SK-N-SH (cell line): ENCODE results near the gene ACBD6. TPM values are rescaled to one million over a fixed set of nuclear protein-coding genes. Genes with fewer than 3 reads are reported as not detected.

Source experiments
- CTCF ChIA-PET: fragments of 300-600, 350-600 bp; formaldehyde crosslinking; extraction: SDS; loops from one replicate; lab custom pipeline; 2021; lab: Yijun Ruan, JAX
- POLR2A ChIA-PET: fragments of 350-600 bp; sonication (Branson Sonifier 250); formaldehyde crosslinking; extraction: SDS; loops from one replicate; lab custom pipeline; 2020; ENCODE audit warnings: antibody characterized with exemption, inconsistent platforms; lab: Yijun Ruan, JAX
- DNase-seq: peaks from one replicate; pipeline ENCODE4 v3.0.0; 2012
- H2AFZ ChIP-seq: fragments of 200-600 bp; sonication (generic); 2 replicates; pipeline ENCODE4 v1.8.1; 2016; ENCODE audit warnings: antibody characterized with exemption, mild to moderate bottlenecking, low read depth
- H3F3A ChIP-seq: fragments of 200-600 bp; sonication (generic); replicated peaks from 2 replicates; pipeline ENCODE3; 2016; ENCODE audit warnings: antibody characterized with exemption, mild to moderate bottlenecking; ENCODE audit not compliant: insufficient read depth
- H3K27ac ChIP-seq, 2 experiments: fragments of 200-500 bp in 1 of 2; fragments of 200-600 bp in 1 of 2; sonication (Bioruptor generic) in 1 of 2; sonication (generic), shearing (Covaris generic) in 1 of 2; 2 replicates each; pipeline versions ENCODE4 v1.5.1 to v1.6.1; 2014 to 2016; ENCODE audit warnings: low read depth in 2 of 2, inconsistent platforms in 1 of 2, low read length in 1 of 2, mild to moderate bottlenecking in 1 of 2, mixed read lengths in 1 of 2
- H3K27me3 ChIP-seq: fragments of 200-600 bp; sonication (generic), shearing (Covaris generic); 2 replicates; pipeline ENCODE4 v1.6.1; 2016; ENCODE audit warnings: mixed run types; ENCODE audit not compliant: insufficient read depth
- H3K36me3 ChIP-seq, 2 experiments: fragments of 200-500 bp in 1 of 2; fragments of 200-600 bp in 1 of 2; sonication (Bioruptor generic) in 1 of 2; sonication (generic) in 1 of 2; replicated peaks in 1 of 2; 2 replicates each; pipeline versions ENCODE3 to v1.5.1; 2014 to 2016; ENCODE audit warnings: low read length in 1 of 2, mild to moderate bottlenecking in 1 of 2; ENCODE audit not compliant: insufficient read depth in 2 of 2, control insufficient read depth in 1 of 2
- H3K4me1 ChIP-seq, 2 experiments: fragments of 200-500 bp in 1 of 2; fragments of 200-600 bp in 1 of 2; sonication (Bioruptor generic) in 1 of 2; sonication (generic), shearing (Covaris generic) in 1 of 2; 2 replicates each; pipeline versions ENCODE4 v1.5.1 to v1.6.1; 2014 to 2016; ENCODE audit warnings: low read depth in 1 of 2, low read length in 1 of 2, mixed run types in 1 of 2; ENCODE audit not compliant: insufficient read depth in 2 of 2, control insufficient read depth in 1 of 2
- H3K4me2 ChIP-seq: fragments of 200-600 bp; sonication (generic), shearing (Covaris generic); 2 replicates; pipeline ENCODE4 v1.6.1; 2017; ENCODE audit warnings: mixed run types
- H3K4me3 ChIP-seq, 2 experiments: fragments of 200-500 bp in 1 of 2; fragments of 200-600 bp in 1 of 2; sonication (Bioruptor generic) in 1 of 2; sonication (generic), shearing (Covaris generic) in 1 of 2; 2 replicates each; pipeline versions ENCODE4 v1.5.1 to v1.8.1; 2014 to 2016; ENCODE audit warnings: low read depth in 2 of 2, inconsistent platforms in 1 of 2, low read length in 1 of 2, mild to moderate bottlenecking in 1 of 2, mixed read lengths in 1 of 2, moderate library complexity in 1 of 2
- H3K79me2 ChIP-seq: fragments of 200-600 bp; sonication (generic); 2 replicates; pipeline ENCODE4 v1.8.1; 2017; ENCODE audit warnings: mild to moderate bottlenecking; ENCODE audit not compliant: insufficient read depth
- H3K9ac ChIP-seq: fragments of 200-600 bp; sonication (generic); 2 replicates; pipeline ENCODE4 v1.6.1; 2017; ENCODE audit warnings: mixed run types
- H3K9me2 ChIP-seq: fragments of 200-600 bp; sonication (generic); 2 replicates; pipeline ENCODE4 v1.6.1; 2017; ENCODE audit warnings: mixed run types
- H3K9me3 ChIP-seq: fragments of 200-600 bp; sonication (generic); 2 replicates; pipeline ENCODE4 v1.6.1; 2017; ENCODE audit warnings: mixed run types, mild to moderate bottlenecking, moderate library complexity
- H4K20me1 ChIP-seq: fragments of 200-600 bp; sonication (generic); 2 replicates; pipeline ENCODE4 v1.6.1; 2017; ENCODE audit warnings: mild to moderate bottlenecking, mixed run types; ENCODE audit not compliant: insufficient read depth
- CHD2 ChIP-seq: fragments of 150-350 bp; IDR thresholded peaks from 2 replicates; pipeline ENCODE4 v1.6.1; 2018; ENCODE audit warnings: low read length; ENCODE audit not compliant: partially characterized antibody
- CTCF ChIP-seq: fragments of 200-600 bp; sonication (generic); IDR thresholded peaks from 2 replicates; pipeline ENCODE4 v1.6.1; 2017; ENCODE audit warnings: antibody characterized with exemption, mild to moderate bottlenecking, moderate library complexity
- ELF1 ChIP-seq: IDR thresholded peaks from 2 replicates; pipeline ENCODE4 v1.4.0; 2012
- EZH2phosphoT487 ChIP-seq: fragments of 200-600 bp; sonication (generic); IDR thresholded peaks from 2 replicates; pipeline ENCODE4 v1.6.1; 2017; ENCODE audit warnings: low read depth, mixed run types, mild to moderate bottlenecking, antibody characterized with exemption, moderate library complexity, borderline replicate concordance
- FOSL2 ChIP-seq: IDR thresholded peaks from 2 replicates; pipeline ENCODE4 v1.4.0; 2012; ENCODE audit warnings: low read depth, mild to moderate bottlenecking, moderate library complexity, borderline replicate concordance
- FOXJ3 ChIP-seq: sonication (generic); formaldehyde crosslinking; IDR thresholded peaks from 2 replicates; pipeline ENCODE4 v1.5.1; 2020; ENCODE audit warnings: mild to moderate bottlenecking, missing genetic modification reagents
- GABPA ChIP-seq: IDR thresholded peaks from 2 replicates; pipeline ENCODE4 v1.4.0; 2012; ENCODE audit warnings: low read depth, mild to moderate bottlenecking
- GATA2 ChIP-seq: sonication (generic); formaldehyde crosslinking; IDR thresholded peaks from 2 replicates; pipeline ENCODE4 v1.5.0; 2020; ENCODE audit warnings: mild to moderate bottlenecking, missing genetic modification reagents
- JUND ChIP-seq: IDR thresholded peaks from 2 replicates; pipeline ENCODE4 v1.4.0; 2012
- MEF2A ChIP-seq: IDR thresholded peaks from 2 replicates; pipeline ENCODE4 v1.4.0; 2012; ENCODE audit warnings: low read depth, borderline replicate concordance
- NFIC ChIP-seq: IDR thresholded peaks from 2 replicates; pipeline ENCODE4 v1.4.0; 2012; ENCODE audit warnings: borderline replicate concordance
- NRF1 ChIP-seq: IDR thresholded peaks from 2 replicates; pipeline ENCODE4 v1.6.1; 2012; ENCODE audit warnings: low read depth, mild to moderate bottlenecking, low read length
- RAD21 ChIP-seq: IDR thresholded peaks from 2 replicates; pipeline ENCODE4 v1.6.1; 2012; ENCODE audit warnings: mild to moderate bottlenecking, low read length
- RFX5 ChIP-seq: IDR thresholded peaks from 2 replicates; pipeline ENCODE4 v1.6.1; 2012; ENCODE audit warnings: mild to moderate bottlenecking, improper control_type of control experiment, low read length
- RXRA ChIP-seq: IDR thresholded peaks from 2 replicates; pipeline ENCODE4 v1.4.0; 2012; ENCODE audit warnings: low read depth, mild to moderate bottlenecking, borderline replicate concordance
- SIN3A ChIP-seq: IDR thresholded peaks from 2 replicates; pipeline ENCODE4 v1.6.1; 2012; ENCODE audit warnings: low read depth, mild to moderate bottlenecking, low read length, moderate library complexity, borderline replicate concordance
- TAF1 ChIP-seq: IDR thresholded peaks from 2 replicates; pipeline ENCODE4 v1.6.1; 2012; ENCODE audit warnings: low read depth, mild to moderate bottlenecking, low read length, moderate library complexity, borderline replicate concordance
- TEAD4 ChIP-seq: IDR thresholded peaks from 2 replicates; pipeline ENCODE4 v1.4.0; 2012; ENCODE audit warnings: mild to moderate bottlenecking, borderline replicate concordance; ENCODE audit not compliant: insufficient read depth
- USF1 ChIP-seq: IDR thresholded peaks from 2 replicates; pipeline ENCODE4 v1.4.0; 2012; ENCODE audit warnings: low read depth, borderline replicate concordance
- USF2 ChIP-seq: fragments of 150-350 bp; IDR thresholded peaks from 2 replicates; pipeline ENCODE4 v1.6.1; 2017; ENCODE audit warnings: antibody characterized with exemption, low read length, low read depth, borderline replicate concordance
- ZBTB33 ChIP-seq: IDR thresholded peaks from 2 replicates; pipeline ENCODE4 v1.4.0; 2012; ENCODE audit warnings: low read depth, borderline replicate concordance
- WGBS: methylation state at CpG from one replicate; pipeline ENCODE4 v1.1.6; 2017; ENCODE audit warnings: low lambda C conversion rate; 5-methylcytosine and 5-hydroxymethylcytosine counted together
- polyA plus RNA-seq, 3 experiments: library from polyadenylated mRNA; depleted of rRNA; stranded (reverse); fragments of >200 nt; gene quantifications; 2 replicates each; pipeline ENCODE4 v1.2.3, GENCODE V29; 2012

The ACBD6 gene
- polyA plus RNA-seq, 1 of the 3 experiments (the other 2 are of a cell fraction) = 60.9 TPM

GRCh38 chr1:180431683-180432082 is 70.7 kb downstream of the ACBD6 start:
- H4K20me1 ChIP-seq = no peaks in the 10 kb centered on the region; the same call in 1 of the 2 replicates
- H3K4me3 ChIP-seq = no peak overlapping the region
- no peak for DNase-seq
- peaks cover 40% of the 10 kb centered on the region for H3K79me2 ChIP-seq
- ChIA-PET POLR2A (no interaction called here), CTCF (interaction anchor here (1.0 kb wide), 1 partner anchor 46 kb away, joined by 4 read pairs; no protein-coding TSS in a partner anchor)
- no peak overlapping the region for H3K9ac ChIP-seq
- no peak overlapping the region for H2AFZ ChIP-seq
- H3K27ac ChIP-seq = no peak overlapping the region
- no peaks in the 10 kb centered on the region; a peak in 1 of 4 replicates for H3K4me1 ChIP-seq
- H3K4me2 ChIP-seq = no peak overlapping the region
- H3K9me2 ChIP-seq = no peaks in the 10 kb centered on the region
- no peaks in the 10 kb centered on the region for H3K9me3 ChIP-seq
- H3K27me3 ChIP-seq = no peaks in the 10 kb centered on the region
- peaks cover 8 to 13% of the 10 kb centered on the region in 2 experiments for H3K36me3 ChIP-seq
- no peaks in the 10 kb centered on the region for H3F3A ChIP-seq
- no peak for TF ChIP-seq GABPA
- TF ChIP-seq MEF2A = no peak
- no peak for TF ChIP-seq RAD21
- TF ChIP-seq USF2 = no peak
- no peak for TF ChIP-seq TAF1
- TF ChIP-seq GATA2 (CRISPR knock-in tag) = no peak
- no peak for TF ChIP-seq RXRA
- no peak for TF ChIP-seq FOXJ3 (CRISPR knock-in tag)
- TF ChIP-seq NRF1 = no peak
- no peak for TF ChIP-seq SIN3A
- TF ChIP-seq FOSL2 = no peak
- TF ChIP-seq JUND = no peak
- TF ChIP-seq TEAD4 = no peak
- TF ChIP-seq ELF1 = no peak
- 93% methylated on average over 6 of the region's 6 CpGs for whole genome bisulfite sequencing

- 96% methylated on average over 4 of the region's 4 CpGs for WGBS
- POLR2A ChIA-PET = no interaction called here
- CTCF ChIA-PET = interaction anchor here (0.7 to 1.1 kb wide), 4 partner anchors 13 to 80 kb away, joined by 3 read pairs; no protein-coding TSS in a partner anchor
- TF ChIP-seq CHD2 = no peak
- TF ChIP-seq CTCF = no peak
- no peak for TF ChIP-seq SIN3A
- no peak for TF ChIP-seq RXRA
- no peak for TF ChIP-seq EZH2phosphoT487
- no peak for TF ChIP-seq ZBTB33
- no peak for TF ChIP-seq USF1
- no peak for TF ChIP-seq RFX5
- TF ChIP-seq NFIC = no peak
- no peak for TF ChIP-seq TEAD4
Measured at GRCh38 chr1:180428782-180429695, 73.3 kb downstream of the ACBD6 start.

More at GRCh38 chr1:180428782-180429695, 73.3 kb downstream of the ACBD6 start:
- peaks cover 0 to 14% of the 10 kb centered on the region in 2 experiments; a peak in 2 of 4 replicates for H3K4me1 ChIP-seq
- no peak overlapping the region for H2AFZ ChIP-seq
- H3K79me2 ChIP-seq = peaks cover 38% of the 10 kb centered on the region
- DNase-seq = no peak
- H4K20me1 ChIP-seq = no peaks in the 10 kb centered on the region; the same call in 1 of the 2 replicates
- H3K36me3 ChIP-seq = peaks cover 8% of the 10 kb centered on the region in 2 experiments
- no peaks in the 10 kb centered on the region for H3K9me3 ChIP-seq
- no peak overlapping the region for H3K27ac ChIP-seq
- H3K27me3 ChIP-seq = no peaks in the 10 kb centered on the region
- no peak overlapping the region for H3K4me3 ChIP-seq
- H3K9ac ChIP-seq = no peak overlapping the region
- H3K4me2 ChIP-seq = no peak overlapping the region
- H3K9me2 ChIP-seq = no peaks in the 10 kb centered on the region
- peaks cover 4% of the 10 kb centered on the region for H3F3A ChIP-seq
